ENCODE results near the gene KMT5B. TPM values are rescaled to one million over a fixed set of nuclear protein-coding genes. Genes with fewer than 3 reads are reported as not detected.

The KMT5B gene
- total RNA-seq, 2 donors from 2014 or later, result 42.6 to 59.1 TPM

GRCh38 chr11:68140496-68141245 lies 72.4 kb downstream of the KMT5B start:
- H3K27me3 ChIP-seq, result no peaks in the 10 kb centered on the region
- no peak overlapping the region for H3K9ac ChIP-seq (ENCODE audit: low read depth in 2 of 2, low read length in 2 of 2)
- H3K4me3 ChIP-seq, result no peak overlapping the region
- no peak for DNase-seq
- no peak for TF ChIP-seq CTCF (IDR thresholded peaks at IDR 0.05)
- H3K9me3 ChIP-seq, result no peaks in the 10 kb centered on the region
- H3K36me3 ChIP-seq, result no peaks in the 10 kb centered on the region
- H3K4me1 ChIP-seq, result peaks cover 4% of the 10 kb centered on the region
- H3K27ac ChIP-seq, result no peak overlapping the region
- intact Hi-C loops (cut with DNase I), result no loop called here

GRCh38 chr11:68138237-68138636 lies 74.9 kb downstream of the KMT5B start:
- Histone ChIP-seq H3K4me3 (no peak overlapping the region), H3K9ac (ENCODE audit: low read depth in 2 of 2, low read length in 2 of 2) (peak overlapping the region in 1 of 2 donors; percentile 40), H3K9me3 (no peaks in the 10 kb centered on the region), H3K27ac (no peak overlapping the region), H3K36me3 (no peaks in the 10 kb centered on the region), H3K4me1 (no peaks in the 10 kb centered on the region), H3K27me3 (no peaks in the 10 kb centered on the region)
- intact Hi-C loops (cut with DNase I), result no loop called here
- TF ChIP-seq CTCF (IDR thresholded peaks at IDR 0.05), result no peak
- no peak for DNase-seq

GRCh38 chr11:68137833-68138232 lies 75.3 kb downstream of the KMT5B start:
- no peaks in the 10 kb centered on the region for H3K36me3 ChIP-seq
- intact Hi-C loops (cut with DNase I), result no loop called here
- H3K27ac ChIP-seq, result no peak overlapping the region
- H3K4me3 ChIP-seq, result no peak overlapping the region
- H3K27me3 ChIP-seq, result no peaks in the 10 kb centered on the region
- DNase-seq, result no peak
- H3K9ac ChIP-seq (ENCODE audit: low read depth in 2 of 2, low read length in 2 of 2), result peak overlapping the region in 1 of 2 donors; percentile 40
- H3K9me3 ChIP-seq, result no peaks in the 10 kb centered on the region
- no peak for TF ChIP-seq CTCF (IDR thresholded peaks at IDR 0.05)
- H3K4me1 ChIP-seq, result no peaks in the 10 kb centered on the region

- Histone ChIP-seq H3K9ac (ENCODE audit: low read depth in 2 of 2, low read length in 2 of 2) (no peak overlapping the region), H3K27ac (no peak overlapping the region), H3K27me3 (no peaks in the 10 kb centered on the region), H3K4me3 (no peak overlapping the region), H3K4me1 (no peaks in the 10 kb centered on the region), H3K9me3 (no peaks in the 10 kb centered on the region), H3K36me3 (no peaks in the 10 kb centered on the region)
- intact Hi-C loops (cut with DNase I), result no loop called here
- no peak for DNase-seq
- TF ChIP-seq CTCF (IDR thresholded peaks at IDR 0.05), result no peak
Observed at GRCh38 chr11:68136866-68137265, 76.2 kb downstream of the KMT5B start.

GRCh38 chr11:68135161-68135560 lies 77.9 kb downstream of the KMT5B start:
- Histone ChIP-seq H3K4me3 (no peak overlapping the region), H3K9ac (ENCODE audit: low read depth in 2 of 2, low read length in 2 of 2) (no peak overlapping the region), H3K36me3 (no peaks in the 10 kb centered on the region), H3K27ac (no peak overlapping the region), H3K27me3 (no peaks in the 10 kb centered on the region), H3K4me1 (no peaks in the 10 kb centered on the region), H3K9me3 (no peaks in the 10 kb centered on the region)
- intact Hi-C loops (cut with DNase I), result no loop called here
- DNase-seq, result no peak
- TF ChIP-seq CTCF (IDR thresholded peaks at IDR 0.05), result no peak

Data from colonic mucosa (tissue), 4 donors.